Measurements from ENCODE around the gene TOR2A. TPM values are rescaled to one million over a fixed set of nuclear protein-coding genes. Genes with fewer than 3 reads are reported as not detected.

The TOR2A gene
- total RNA-seq, 1 experiment from 2014 or later = 8.4 TPM

- Mint-ChIP-seq H3K4me3 (ENCODE audit: unreplicated experiment) (no peak overlapping the region), H3K27ac (ENCODE audit: low read depth, unreplicated experiment) (no peak overlapping the region), H3K9me3 (ENCODE audit: unreplicated experiment) (no peaks in the 10 kb centered on the region), H3K36me3 (ENCODE audit: insufficient read depth, unreplicated experiment) (peaks cover 6% of the 10 kb centered on the region), H3K4me1 (ENCODE audit: insufficient read depth, unreplicated experiment) (no peaks in the 10 kb centered on the region), H3K27me3 (ENCODE audit: insufficient read depth, unreplicated experiment) (peaks cover 34% of the 10 kb centered on the region)
- intact Hi-C loops (cut with micrococcal nuclease) = no loop called here
- POLR2A ChIA-PET = interaction anchor here (0.6 kb wide), 1 partner anchor 9 kb away, joined by 6 read pairs; no protein-coding TSS in a partner anchor
- no TSS peak for BruUV-seq (replicated peaks)
- CTCF ChIA-PET = no interaction called here
- no peak for DNase-seq (ENCODE audit: unreplicated experiment)
- TF ChIP-seq CTCF (IDR thresholded peaks at IDR 0.05; ENCODE audit: unreplicated experiment) = no peak
These were observed 21.1 kb upstream of the TOR2A start for GRCh38 chr9:127756233-127756632.

GRCh38 chr9:127755061-127756060 is 20.3 kb upstream of the TOR2A start:
- H3K4me3 Mint-ChIP-seq (ENCODE audit: unreplicated experiment) = no peak overlapping the region
- no TSS peak for BruUV-seq (replicated peaks)
- intact Hi-C loops (cut with micrococcal nuclease) = no loop called here
- no peak for DNase-seq (ENCODE audit: unreplicated experiment)
- ChIA-PET POLR2A (no interaction called here), CTCF (no interaction called here)
- H3K27ac Mint-ChIP-seq (ENCODE audit: low read depth, unreplicated experiment) = no peak overlapping the region
- H3K4me1 Mint-ChIP-seq (ENCODE audit: insufficient read depth, unreplicated experiment) = no peaks in the 10 kb centered on the region
- no peak for TF ChIP-seq CTCF (IDR thresholded peaks at IDR 0.05; ENCODE audit: unreplicated experiment)
- no peaks in the 10 kb centered on the region for H3K9me3 Mint-ChIP-seq (ENCODE audit: unreplicated experiment)
- peaks cover 6% of the 10 kb centered on the region for H3K36me3 Mint-ChIP-seq (ENCODE audit: insufficient read depth, unreplicated experiment)
- H3K27me3 Mint-ChIP-seq (ENCODE audit: insufficient read depth, unreplicated experiment) = peaks cover 43% of the 10 kb centered on the region

GRCh38 chr9:127754099-127755060 is 19.3 kb upstream of the TOR2A start:
- CTCF ChIA-PET = interaction anchor here (0.6 kb wide), 1 partner anchor 295 kb away, joined by 3 read pairs; no protein-coding TSS in a partner anchor
- intact Hi-C loops (cut with micrococcal nuclease) = no loop called here
- Mint-ChIP-seq H3K27me3 (ENCODE audit: insufficient read depth, unreplicated experiment) (peaks cover 47% of the 10 kb centered on the region), H3K9me3 (ENCODE audit: unreplicated experiment) (no peaks in the 10 kb centered on the region), H3K36me3 (ENCODE audit: insufficient read depth, unreplicated experiment) (peaks cover 6% of the 10 kb centered on the region), H3K4me3 (ENCODE audit: unreplicated experiment) (no peak overlapping the region), H3K4me1 (ENCODE audit: insufficient read depth, unreplicated experiment) (no peaks in the 10 kb centered on the region), H3K27ac (ENCODE audit: low read depth, unreplicated experiment) (no peak overlapping the region)
- no peak for TF ChIP-seq CTCF (IDR thresholded peaks at IDR 0.05; ENCODE audit: unreplicated experiment)
- POLR2A ChIA-PET = no interaction called here
- BruUV-seq (replicated peaks) = no TSS peak
- no peak for DNase-seq (ENCODE audit: unreplicated experiment)

DNA sequence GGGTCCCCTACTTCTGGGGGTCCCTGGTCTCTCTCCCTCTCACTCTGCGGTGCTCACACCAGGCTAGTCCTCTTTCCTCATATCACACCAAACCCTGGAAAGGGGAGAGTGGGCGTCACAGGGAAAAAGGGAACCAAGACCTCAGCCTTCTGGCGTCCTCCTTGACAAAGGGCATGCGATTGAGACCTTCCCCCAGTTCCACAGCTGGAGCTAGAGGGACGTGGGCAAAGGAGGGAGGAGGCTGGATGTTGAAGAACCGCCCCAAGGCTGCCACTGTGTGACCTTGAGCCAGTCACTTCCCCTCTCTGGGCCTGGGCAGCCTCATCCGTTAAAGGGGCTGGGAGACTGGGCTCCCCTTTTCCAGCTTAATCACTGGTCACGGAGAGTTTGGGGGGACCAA is 18.5 kb upstream of the TOR2A start:
- Mint-ChIP-seq H3K27ac (ENCODE audit: low read depth, unreplicated experiment) (no peak overlapping the region), H3K4me3 (ENCODE audit: unreplicated experiment) (no peak overlapping the region), H3K36me3 (ENCODE audit: insufficient read depth, unreplicated experiment) (peaks cover 3% of the 10 kb centered on the region), H3K27me3 (ENCODE audit: insufficient read depth, unreplicated experiment) (peaks cover 47% of the 10 kb centered on the region), H3K4me1 (ENCODE audit: insufficient read depth, unreplicated experiment) (no peaks in the 10 kb centered on the region), H3K9me3 (ENCODE audit: unreplicated experiment) (no peaks in the 10 kb centered on the region)
- intact Hi-C loops (cut with micrococcal nuclease) = no loop called here
- no peak for TF ChIP-seq CTCF (IDR thresholded peaks at IDR 0.05; ENCODE audit: unreplicated experiment)
- CTCF ChIA-PET = interaction anchor here (0.6 kb wide), 1 partner anchor 273 kb away, joined by 4 read pairs; no protein-coding TSS in a partner anchor
- no peak for DNase-seq (ENCODE audit: unreplicated experiment)
- BruUV-seq (replicated peaks) = no TSS peak
- POLR2A ChIA-PET = no interaction called here
